Skeletal muscle satellite cell (primary cell): Measurements from ENCODE around the gene CDC42EP4.
A peak's percentile ranks its signal among the peaks of the same experiment; 100 is the strongest.

Source experiments
- H3K27me3 ChIP-seq: 2 replicates; pipeline ENCODE4 v1.7.0; 2013; ENCODE audit warnings: low read length; ENCODE audit not compliant: control insufficient read depth, insufficient read depth
- H3K36me3 ChIP-seq: 2 replicates; pipeline ENCODE4 v1.7.0; 2013; ENCODE audit warnings: mild to moderate bottlenecking, control low read depth, low read length; ENCODE audit not compliant: insufficient read depth
- H3K4me1 ChIP-seq: 2 replicates; pipeline ENCODE4 v1.7.0; 2013; ENCODE audit warnings: low read length; ENCODE audit not compliant: control insufficient read depth, insufficient read depth
- H3K4me2 ChIP-seq: 2 replicates; pipeline ENCODE4 v1.7.0; 2013; ENCODE audit warnings: mild to moderate bottlenecking, low read length
- H3K4me3 ChIP-seq: 2 replicates; pipeline ENCODE4 v1.7.0; 2013; ENCODE audit warnings: low read length
- H3K9ac ChIP-seq: 2 replicates; pipeline ENCODE4 v1.7.0; 2013; ENCODE audit warnings: mild to moderate bottlenecking, low read depth, low read length, moderate library complexity
- H3K9me3 ChIP-seq: replicated peaks from 2 replicates; pipeline ENCODE4 v1.7.0; 2013; ENCODE audit warnings: mild to moderate bottlenecking, control low read depth, low read length

CDC42EP4 gene

DNA sequence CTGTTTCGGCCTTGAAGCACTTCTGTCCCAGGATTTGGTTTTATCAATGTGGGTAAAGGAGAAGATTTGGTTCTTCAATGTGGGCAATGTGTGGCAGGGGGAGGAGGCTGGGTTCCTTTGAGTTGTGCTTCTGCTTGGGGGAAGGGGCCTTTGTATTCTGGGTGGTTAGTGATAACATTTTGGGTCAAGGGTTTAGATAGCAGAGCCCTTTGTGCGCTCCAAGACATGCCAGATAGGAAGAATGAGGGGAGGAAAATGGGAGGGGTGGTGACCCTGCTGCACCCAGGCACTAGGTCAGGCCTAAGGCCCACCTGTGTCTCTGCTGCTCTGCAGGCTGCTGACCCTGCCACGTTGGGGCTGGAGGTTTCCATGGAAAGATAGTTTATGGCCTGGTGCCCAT, 40.0 kb upstream of the CDC42EP4 start:
- no peak overlapping the region for H3K4me3 ChIP-seq
- no peak overlapping the region for H3K4me2 ChIP-seq
- H3K4me1 ChIP-seq: peaks cover 17% of the 10 kb centered on the region
- H3K9me3 ChIP-seq: no peaks in the 10 kb centered on the region
- no peaks in the 10 kb centered on the region for H3K36me3 ChIP-seq
- H3K27me3 ChIP-seq: no peaks in the 10 kb centered on the region
- H3K9ac ChIP-seq: no peak overlapping the region

- Histone ChIP-seq H3K4me2 (no peak overlapping the region), H3K36me3 (no peaks in the 10 kb centered on the region), H3K4me3 (no peak overlapping the region), H3K27me3 (no peaks in the 10 kb centered on the region), H3K4me1 (peaks cover 13% of the 10 kb centered on the region), H3K9me3 (no peaks in the 10 kb centered on the region), H3K9ac (no peak overlapping the region)
Measured at GRCh38 chr17:73350864-73351263, 39.1 kb upstream of the CDC42EP4 start.

DNA sequence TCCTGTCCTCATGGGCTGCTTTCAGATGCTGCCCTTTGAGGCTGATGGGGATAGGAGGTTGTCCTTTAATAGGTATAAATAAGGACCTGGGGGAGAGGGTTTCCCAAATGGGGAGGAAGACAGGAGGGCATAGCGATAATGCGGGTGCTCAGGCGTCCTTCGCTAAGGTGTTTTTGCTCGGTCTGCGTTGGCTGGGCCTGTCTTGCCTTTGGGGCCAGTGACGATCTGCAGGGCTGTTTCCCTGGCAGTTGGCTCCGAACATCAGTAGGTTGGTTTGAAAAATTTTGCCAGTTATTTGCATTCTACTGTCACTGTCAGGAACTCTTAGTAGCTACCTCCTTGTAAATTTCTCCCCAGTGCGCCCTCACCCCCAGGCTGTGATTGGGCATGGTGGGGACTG, 37.8 kb upstream of the CDC42EP4 start:
- Histone ChIP-seq H3K36me3 (no peaks in the 10 kb centered on the region), H3K4me3 (no peak overlapping the region), H3K4me1 (peaks cover 8% of the 10 kb centered on the region), H3K9ac (no peak overlapping the region), H3K4me2 (no peak overlapping the region), H3K9me3 (no peaks in the 10 kb centered on the region), H3K27me3 (no peaks in the 10 kb centered on the region)

DNA sequence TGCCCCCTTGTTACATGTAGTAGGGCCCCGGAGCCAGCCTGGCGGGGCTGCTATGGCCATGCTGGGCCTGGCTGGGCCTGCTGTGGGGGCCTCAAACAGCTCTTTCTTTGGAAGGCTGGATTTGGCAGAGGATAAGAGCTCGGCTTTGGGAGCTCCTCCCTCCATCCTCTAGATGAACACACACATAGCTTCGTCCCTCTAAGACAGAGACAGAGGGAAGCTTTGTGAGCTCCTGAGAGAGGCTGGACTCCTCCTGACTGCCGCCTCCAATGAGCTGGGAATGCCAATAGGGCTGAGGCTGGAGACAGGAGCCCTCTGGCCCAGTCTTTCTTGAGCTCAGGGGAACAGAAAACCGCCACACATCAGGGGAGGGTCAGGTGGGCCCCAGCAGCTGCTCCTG, 37.3 kb upstream of the CDC42EP4 start:
- no peak overlapping the region for H3K4me2 ChIP-seq
- H3K9me3 ChIP-seq: no peaks in the 10 kb centered on the region
- no peak overlapping the region for H3K9ac ChIP-seq
- no peak overlapping the region for H3K4me3 ChIP-seq
- peaks cover 13% of the 10 kb centered on the region for H3K4me1 ChIP-seq
- no peaks in the 10 kb centered on the region for H3K36me3 ChIP-seq
- H3K27me3 ChIP-seq: no peaks in the 10 kb centered on the region

DNA sequence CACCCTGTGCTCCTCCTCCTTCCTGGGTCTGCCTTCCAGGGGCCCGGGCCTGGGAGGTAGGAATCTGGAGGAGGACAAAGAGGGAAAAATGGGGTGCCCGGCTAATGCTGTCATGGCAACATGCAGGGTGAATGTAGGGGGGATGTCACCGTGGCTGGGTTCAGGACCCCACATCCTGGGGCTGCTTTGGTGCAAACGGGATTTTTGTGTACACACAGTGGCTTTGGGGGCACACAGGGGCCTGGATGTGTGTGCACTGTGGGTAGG, 37.0 kb upstream of the CDC42EP4 start:
- Histone ChIP-seq H3K36me3 (no peaks in the 10 kb centered on the region), H3K27me3 (no peaks in the 10 kb centered on the region), H3K4me1 (peaks cover 17% of the 10 kb centered on the region), H3K4me2 (no peak overlapping the region), H3K9me3 (no peaks in the 10 kb centered on the region), H3K9ac (no peak overlapping the region), H3K4me3 (no peak overlapping the region)

DNA sequence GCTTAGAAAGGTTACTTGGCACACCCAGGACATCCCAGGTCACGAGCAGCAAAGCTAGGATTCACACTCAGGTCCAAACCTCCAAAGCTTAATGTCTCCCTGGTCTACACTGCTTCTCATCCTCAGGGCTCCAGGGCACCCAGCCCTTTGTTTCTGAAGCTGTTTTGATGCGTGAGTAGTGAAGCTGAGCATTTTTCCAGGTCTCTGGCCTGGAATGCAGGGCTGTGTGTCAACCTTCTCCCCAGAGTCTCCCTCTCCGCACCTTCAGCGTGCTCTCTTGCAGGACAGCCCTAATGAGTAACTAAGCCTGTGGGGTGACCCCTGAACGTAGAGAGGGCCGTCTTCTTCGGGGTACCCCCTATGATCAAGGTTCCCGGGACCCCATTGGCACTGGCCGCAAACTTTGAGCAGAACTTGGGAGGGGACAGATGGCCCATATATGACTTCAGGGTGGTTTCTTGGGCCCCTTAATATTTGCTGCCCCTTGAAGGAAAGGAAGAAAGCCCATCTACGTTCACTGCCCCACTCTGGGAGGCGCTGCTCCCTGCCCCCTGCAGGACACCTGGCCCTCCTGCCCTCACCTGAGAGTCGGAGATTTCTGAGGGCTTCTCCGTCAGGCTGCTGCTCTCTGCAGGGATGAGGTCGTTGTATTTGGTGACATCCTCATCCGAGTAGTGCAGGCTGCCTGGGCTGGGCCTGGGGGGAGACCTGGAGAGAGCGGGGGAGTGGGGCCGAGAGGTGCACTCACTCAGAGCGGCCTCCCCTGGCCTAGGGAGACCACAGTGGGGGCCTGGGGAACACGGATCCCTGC, 36.4 kb upstream of the CDC42EP4 start:
- no peak overlapping the region for H3K4me2 ChIP-seq
- H3K4me3 ChIP-seq: no peak overlapping the region
- H3K9ac ChIP-seq: no peak overlapping the region
- H3K4me1 ChIP-seq: peaks cover 23% of the 10 kb centered on the region
- H3K9me3 ChIP-seq: no peaks in the 10 kb centered on the region
- no peaks in the 10 kb centered on the region for H3K27me3 ChIP-seq
- H3K36me3 ChIP-seq: no peaks in the 10 kb centered on the region

DNA sequence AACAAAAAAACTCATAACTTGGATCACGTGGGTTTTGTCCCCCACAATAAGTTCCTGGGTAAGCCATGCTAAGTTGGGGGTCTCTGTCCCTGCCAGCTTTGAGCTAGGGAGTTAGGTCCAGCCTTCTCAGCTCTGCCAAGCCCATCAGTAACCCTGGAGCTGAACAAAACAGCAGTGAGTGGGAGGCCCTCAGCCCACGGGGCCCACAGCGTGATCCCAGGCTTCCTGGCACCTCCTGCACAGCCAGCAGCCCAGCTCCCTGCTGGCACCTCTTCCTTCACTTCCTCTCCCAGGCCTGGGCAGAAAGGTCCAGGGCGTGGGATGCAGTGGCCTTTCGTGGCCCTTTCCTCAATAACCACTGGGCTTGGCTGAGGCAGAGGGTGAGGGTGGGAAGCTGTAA, 35.5 kb upstream of the CDC42EP4 start:
- no peak overlapping the region for H3K4me2 ChIP-seq
- H3K9ac ChIP-seq: no peak overlapping the region
- no peaks in the 10 kb centered on the region for H3K36me3 ChIP-seq
- H3K4me1 ChIP-seq: peaks cover 31% of the 10 kb centered on the region
- no peak overlapping the region for H3K4me3 ChIP-seq
- H3K27me3 ChIP-seq: no peaks in the 10 kb centered on the region
- H3K9me3 ChIP-seq: no peaks in the 10 kb centered on the region

DNA sequence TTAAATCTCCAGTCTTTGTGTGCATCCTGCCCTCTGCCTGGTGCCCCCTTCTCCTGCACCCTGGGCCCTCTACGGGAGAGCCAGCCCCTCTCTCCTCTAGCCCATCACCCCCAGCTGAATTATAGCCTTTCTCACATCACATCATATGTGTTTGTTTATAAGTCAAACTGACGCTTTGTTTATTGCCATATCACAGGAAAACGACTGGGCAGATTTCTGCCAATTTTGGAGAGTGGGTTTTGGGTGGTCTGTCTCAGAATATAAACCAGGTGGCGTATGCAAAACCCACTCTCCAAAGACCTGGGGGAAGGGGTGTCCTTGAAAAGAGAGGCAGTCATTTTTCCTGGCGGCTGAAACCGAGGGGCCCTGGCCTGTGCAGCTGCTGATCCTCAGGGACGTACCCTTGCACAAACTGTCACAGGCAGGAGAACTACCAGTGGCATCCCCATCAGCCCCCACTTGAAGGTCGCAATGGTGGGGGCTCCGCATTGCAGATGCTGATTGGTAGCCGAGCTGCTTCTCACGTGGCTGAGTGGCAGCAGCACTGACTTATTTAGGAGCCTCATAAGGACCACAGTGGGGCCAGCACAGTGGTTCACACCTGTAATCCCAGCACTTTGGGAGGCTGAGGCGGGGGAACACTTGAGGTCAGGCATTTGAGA, 34.8 kb upstream of the CDC42EP4 start:
- peaks cover 38% of the 10 kb centered on the region for H3K4me1 ChIP-seq
- no peaks in the 10 kb centered on the region for H3K27me3 ChIP-seq
- no peak overlapping the region for H3K4me2 ChIP-seq
- no peaks in the 10 kb centered on the region for H3K36me3 ChIP-seq
- no peaks in the 10 kb centered on the region for H3K9me3 ChIP-seq
- no peak overlapping the region for H3K9ac ChIP-seq
- no peak overlapping the region for H3K4me3 ChIP-seq

GRCh38 chr17:73343739-73344454, 32.1 kb upstream of the CDC42EP4 start:
- Histone ChIP-seq H3K4me1 (peaks cover 54% of the 10 kb centered on the region), H3K36me3 (no peaks in the 10 kb centered on the region), H3K4me2 (peak overlapping the region; percentile 78), H3K9ac (peak overlapping the region; percentile 39), H3K4me3 (peak overlapping the region; percentile 46), H3K9me3 (no peaks in the 10 kb centered on the region), H3K27me3 (no peaks in the 10 kb centered on the region)

DNA sequence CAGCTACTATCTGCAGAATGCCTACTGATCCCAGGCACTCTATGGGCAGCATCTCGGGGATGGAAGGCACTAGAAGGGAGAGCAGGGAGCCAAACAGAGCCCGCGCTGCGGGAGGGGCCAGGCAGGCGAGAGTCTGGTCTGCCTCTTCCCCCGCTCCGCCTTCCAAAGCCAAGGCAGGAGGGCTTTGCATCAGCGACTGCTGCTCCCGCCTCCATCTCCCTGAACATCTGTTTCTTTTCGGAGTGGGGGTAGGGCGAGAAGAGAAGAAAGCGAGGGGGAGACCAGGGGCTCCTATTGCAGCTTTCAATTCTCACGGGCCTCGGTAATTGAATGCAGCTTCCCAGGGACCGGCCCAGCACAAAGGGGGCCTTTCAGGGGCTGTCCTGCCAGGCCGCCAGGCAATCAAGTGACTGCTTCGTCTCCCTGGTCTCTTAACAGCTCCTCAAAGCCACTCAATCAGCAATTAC, 31.4 kb upstream of the CDC42EP4 start:
- Histone ChIP-seq H3K4me3 (peak overlapping the region; percentile 46), H3K9ac (peak overlapping the region; percentile 39)

GRCh38 chr17:73342541-73343167, 30.9 kb upstream of the CDC42EP4 start:
- H3K9me3 ChIP-seq: no peaks in the 10 kb centered on the region
- H3K27me3 ChIP-seq: no peaks in the 10 kb centered on the region
- peak overlapping the region; percentile 59 for H3K9ac ChIP-seq
- H3K4me3 ChIP-seq: peak overlapping the region; percentile 46
- H3K4me2 ChIP-seq: peak overlapping the region; percentile 78
- H3K4me1 ChIP-seq: peaks cover 63% of the 10 kb centered on the region
- no peaks in the 10 kb centered on the region for H3K36me3 ChIP-seq

More for the DNA sequence above, 31.4 kb upstream of the CDC42EP4 start:
- H3K9me3 ChIP-seq: no peaks in the 10 kb centered on the region
- no peaks in the 10 kb centered on the region for H3K36me3 ChIP-seq
- peaks cover 60% of the 10 kb centered on the region for H3K4me1 ChIP-seq
- peak overlapping the region; percentile 78 for H3K4me2 ChIP-seq
- H3K27me3 ChIP-seq: no peaks in the 10 kb centered on the region
